DMS53 (cell line): Measurements from ENCODE around the gene DLEU7.

Experiments
- DNase-seq: peaks from one replicate; lab custom pipeline; 2025; lab: John Stamatoyannopoulos, UW

Gene DLEU7

DNA sequence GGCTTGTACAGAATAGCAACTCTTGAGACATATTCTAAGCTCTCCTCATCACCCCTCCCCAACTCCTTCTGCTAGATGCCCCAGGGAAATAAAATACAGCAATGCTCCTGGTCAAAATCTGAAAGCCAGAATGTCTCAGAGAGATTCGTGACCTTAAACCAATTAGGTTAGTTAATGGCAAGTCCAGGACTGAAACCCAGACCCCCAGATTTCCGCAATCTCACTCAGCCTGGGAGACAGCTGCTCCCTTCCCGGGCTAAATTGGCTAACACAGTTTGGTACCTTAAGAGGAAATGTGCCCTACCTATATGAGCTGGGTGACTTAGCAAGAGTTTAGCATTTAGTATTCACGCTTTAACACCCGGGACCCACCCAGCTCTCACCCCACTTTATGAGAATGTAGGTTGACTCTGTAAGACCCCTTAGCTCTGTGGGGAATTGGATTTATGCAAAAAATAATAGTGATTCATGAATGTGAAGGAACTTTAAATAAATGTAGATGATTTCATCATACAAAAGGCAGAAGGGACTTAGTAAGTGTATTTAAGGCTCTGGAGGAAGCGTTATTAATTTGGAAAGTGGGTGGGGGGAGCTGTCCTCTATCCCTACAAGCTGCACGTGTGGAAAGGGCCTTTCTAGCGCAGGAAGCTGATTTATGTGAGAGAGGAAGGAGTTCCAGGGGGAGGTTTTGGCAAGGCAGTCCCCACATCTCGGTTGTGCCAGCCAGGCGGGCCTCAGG is 1.1 kb downstream of the DLEU7 start:
- DNase-seq = no peak

- DNase-seq = no peak
Measured at GRCh38 chr13:50841786-50842185, 1.7 kb downstream of the DLEU7 start.

DNA sequence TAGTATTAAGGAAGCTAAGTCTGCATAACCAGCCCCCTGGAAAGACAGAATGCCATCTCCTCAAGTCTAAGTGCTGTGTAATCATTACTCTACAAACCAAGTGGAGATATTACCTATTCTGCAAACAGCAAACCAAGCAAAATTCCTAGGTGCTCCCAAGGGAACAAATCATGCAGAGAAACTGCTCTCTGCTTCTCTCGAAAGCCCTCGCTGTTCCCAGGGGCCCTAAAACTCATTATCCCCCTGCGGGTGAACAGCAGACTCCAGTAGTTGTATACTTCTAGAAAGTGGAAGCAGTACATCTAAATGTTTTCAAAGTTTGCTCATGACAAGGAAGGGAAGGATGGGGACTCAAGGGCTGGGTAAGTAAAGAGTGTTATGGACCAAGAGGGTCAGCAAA is 3.2 kb downstream of the DLEU7 start:
- no peak for DNase-seq

DNA sequence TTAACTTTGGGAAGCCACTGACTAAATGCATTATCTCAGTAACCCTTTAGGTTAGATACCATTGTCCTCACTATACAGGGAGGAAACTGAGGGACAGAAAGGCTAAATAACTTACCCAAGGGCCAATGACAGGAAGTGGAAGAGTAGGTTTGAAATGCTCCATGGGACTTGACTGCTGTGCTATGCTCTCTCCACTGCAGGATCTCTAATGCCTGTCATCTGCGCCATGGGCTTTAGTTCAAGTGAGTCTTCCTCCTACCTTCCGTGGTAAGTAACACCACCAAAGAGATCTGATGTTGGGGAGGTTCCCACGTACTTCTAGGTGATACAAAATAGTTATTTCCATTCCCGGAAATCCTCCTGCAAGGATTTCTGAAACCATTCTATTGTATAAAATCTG is 3.7 kb downstream of the DLEU7 start:
- no peak for DNase-seq

- DNase-seq = no peak
Measured at GRCh38 chr13:50838701-50839100, 4.8 kb downstream of the DLEU7 start.

GRCh38 chr13:50838031-50838430 is 5.5 kb downstream of the DLEU7 start:
- DNase-seq = no peak

DNA sequence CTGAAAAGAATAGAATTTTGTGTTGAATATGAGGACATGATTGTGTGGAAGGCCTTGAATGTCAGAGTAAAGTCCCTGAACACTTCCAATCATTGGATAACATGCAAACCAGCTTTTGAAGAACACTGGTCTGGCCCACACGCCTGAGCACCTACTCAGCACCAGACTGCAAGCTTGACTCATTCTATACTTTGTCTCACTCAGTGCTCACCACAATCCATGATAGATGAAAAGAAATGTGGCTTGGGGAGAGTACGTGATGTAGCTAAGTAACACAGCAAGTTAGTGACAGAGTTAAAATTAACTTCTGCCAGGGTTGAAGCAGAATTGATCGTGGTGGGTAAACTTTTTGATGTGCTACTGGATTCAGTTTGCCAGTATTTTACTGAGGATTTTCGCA is 12.0 kb downstream of the DLEU7 start:
- DNase-seq = no peak

DNA sequence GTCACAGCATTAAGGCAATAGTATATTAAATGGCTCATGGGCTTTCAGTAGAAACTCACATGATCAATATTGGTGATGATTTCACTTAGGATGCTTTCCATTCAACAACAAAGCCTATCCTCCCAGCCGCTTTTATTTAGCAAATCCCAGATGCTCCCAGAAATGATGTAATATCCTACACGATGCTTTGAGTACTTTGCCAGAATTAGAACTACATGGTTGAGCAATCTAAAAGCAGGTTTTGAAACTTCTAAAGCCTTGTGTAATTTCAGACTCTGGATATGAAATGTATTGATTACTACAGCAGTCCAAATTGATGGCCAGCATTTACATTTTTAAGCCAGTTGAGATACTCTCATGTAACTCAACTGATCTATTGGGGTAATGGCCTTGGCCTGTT is 13.6 kb downstream of the DLEU7 start:
- DNase-seq = no peak

- no peak for DNase-seq
Measured at GRCh38 chr13:50829226-50829625, 14.3 kb downstream of the DLEU7 start.

GRCh38 chr13:50826035-50826434 is 17.5 kb downstream of the DLEU7 start:
- DNase-seq = no peak

GRCh38 chr13:50812242-50812641 is 31.2 kb downstream of the DLEU7 start:
- no peak for DNase-seq

GRCh38 chr13:50810998-50811397 is 32.5 kb downstream of the DLEU7 start:
- DNase-seq = no peak

GRCh38 chr13:50810468-50810867 is 33.0 kb downstream of the DLEU7 start:
- DNase-seq = no peak

DNA sequence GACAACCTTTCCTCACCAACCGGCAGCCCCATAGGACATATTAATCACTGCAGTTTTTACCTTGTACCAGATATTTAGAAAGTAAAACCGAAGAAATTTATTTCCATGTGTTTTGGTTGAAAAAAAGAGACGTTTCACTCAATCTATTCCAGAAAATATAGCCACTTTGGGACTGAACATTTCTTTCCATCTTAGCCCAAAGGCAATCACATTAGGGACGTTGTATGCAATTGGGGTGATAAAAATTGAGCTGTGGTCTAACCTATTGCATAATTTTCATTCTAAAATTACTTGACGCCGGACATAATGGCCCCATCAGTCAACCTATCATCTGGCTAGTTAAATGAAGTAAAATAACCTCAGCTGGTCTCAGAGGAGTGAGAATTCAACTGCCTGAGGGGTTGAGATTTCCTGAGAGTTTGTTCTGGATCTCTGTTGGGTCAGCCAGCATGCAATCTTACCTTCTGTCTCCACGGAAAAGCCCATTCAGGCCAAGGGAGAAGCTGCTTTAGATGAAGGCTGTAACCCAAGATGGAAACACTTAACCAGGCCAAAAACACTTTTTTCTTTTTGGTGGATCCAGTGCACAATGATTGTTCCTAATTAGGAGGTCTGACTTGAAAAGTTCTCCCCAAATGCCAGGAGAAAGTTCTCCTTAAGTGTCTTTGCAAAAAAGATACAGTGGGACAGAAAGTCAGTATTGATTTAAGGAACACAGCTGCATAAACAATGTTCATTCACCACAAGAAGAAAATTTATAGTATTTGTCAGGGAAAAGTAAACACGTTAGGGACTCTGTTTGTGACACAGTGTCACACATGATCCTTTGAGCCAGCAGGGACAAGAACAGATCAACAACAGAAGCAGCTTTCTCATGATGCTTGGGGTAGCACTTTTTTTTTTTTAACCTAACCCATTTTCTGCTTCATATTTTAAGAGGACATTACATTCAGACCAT is 34.1 kb downstream of the DLEU7 start:
- DNase-seq = peak; percentile 48

DNA sequence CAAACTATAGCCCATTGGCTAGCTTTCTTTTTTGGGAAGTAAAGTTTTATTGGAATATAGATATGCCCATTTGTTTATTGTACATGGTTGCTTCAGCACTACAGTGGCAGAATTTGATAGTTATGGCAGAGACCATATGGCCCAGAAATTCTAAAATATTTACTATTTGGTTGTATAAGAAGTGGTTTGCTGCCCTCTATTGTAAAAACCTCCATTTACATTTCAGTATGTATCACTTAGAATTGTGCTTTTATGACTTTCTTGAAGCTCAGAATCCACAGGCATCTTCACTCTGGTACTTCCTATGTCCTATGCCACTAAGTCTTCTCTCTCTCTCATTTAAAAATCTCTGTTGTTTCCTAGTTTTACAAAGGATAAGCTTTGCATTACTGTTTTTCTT is 37.7 kb downstream of the DLEU7 start:
- DNase-seq = peak; percentile 31

DNA sequence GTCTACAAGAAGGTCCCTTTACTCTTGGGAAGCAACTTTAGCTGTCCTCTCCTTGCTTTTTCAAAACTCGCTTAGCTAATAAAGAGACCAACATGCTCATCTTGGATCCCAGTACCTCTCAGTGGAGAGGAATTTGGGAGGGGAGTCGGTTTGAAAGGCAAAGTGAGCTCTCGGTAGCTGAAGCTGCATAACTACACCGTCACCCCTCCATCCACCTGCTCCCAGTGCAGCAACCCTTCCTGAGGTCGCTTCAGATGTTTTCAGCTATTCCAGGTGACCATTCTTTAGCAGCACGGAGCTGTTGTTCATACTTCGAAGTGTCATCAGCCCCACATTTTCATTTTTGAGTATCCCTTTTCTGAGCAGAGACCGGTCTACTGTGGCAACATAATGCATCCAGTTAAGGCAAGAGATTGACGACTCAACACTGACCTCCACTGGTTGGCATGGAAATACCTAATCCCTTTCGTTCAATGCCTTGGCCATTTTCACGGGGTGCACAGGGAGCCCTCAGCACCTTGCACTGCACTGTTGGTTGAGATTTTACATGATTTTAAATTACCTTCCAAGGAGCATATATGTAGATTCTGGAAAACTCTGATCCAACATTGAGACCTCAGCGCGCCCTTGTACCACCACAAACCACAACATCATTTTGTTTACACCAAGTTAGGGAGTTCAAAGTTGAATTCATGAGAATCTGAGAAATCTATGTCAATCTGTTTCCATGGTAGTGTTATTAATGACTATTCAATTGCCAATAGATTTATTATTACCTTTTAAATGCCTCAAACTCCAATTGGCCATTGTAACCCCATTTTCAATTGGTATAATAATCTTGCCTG is 42.2 kb downstream of the DLEU7 start:
- DNase-seq = peak; percentile 70

GRCh38 chr13:50800091-50800739 is 43.3 kb downstream of the DLEU7 start:
- DNase-seq = no peak

- DNase-seq = no peak
Measured at GRCh38 chr13:50798923-50799322, 44.6 kb downstream of the DLEU7 start.

- no peak for DNase-seq
Measured at GRCh38 chr13:50797091-50797490, 46.4 kb downstream of the DLEU7 start.

DNA sequence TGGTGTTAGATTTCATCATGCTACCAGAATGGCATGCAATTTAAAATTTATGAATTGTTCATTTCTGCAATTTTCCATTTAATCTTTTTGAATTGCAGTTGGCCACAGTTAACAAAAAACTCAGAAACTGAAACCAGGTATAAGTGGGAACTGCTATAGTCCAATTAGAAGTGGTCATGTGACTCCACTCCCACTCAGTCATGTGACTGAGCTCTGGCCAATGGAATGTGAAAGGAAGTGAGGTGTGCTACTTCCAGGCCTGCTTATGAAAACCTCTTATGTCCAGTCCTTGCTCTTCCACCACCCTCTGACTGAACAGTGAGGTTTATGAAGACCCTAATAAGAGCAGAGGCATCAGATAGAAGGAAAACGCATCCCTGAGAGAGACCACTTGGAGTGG is 47.0 kb downstream of the DLEU7 start:
- no peak for DNase-seq

- no peak for DNase-seq
Measured at GRCh38 chr13:50794226-50794625, 49.3 kb downstream of the DLEU7 start.

- no peak for DNase-seq
Measured at GRCh38 chr13:50793026-50793425, 50.5 kb downstream of the DLEU7 start.
